Cardiac fibroblast (primary cell): ENCODE data around the gene CDKN2B.

Experiments
- DNase-seq, 2 donors: peaks; one replicate each; pipeline versions ENCODE4 v3.0.0 to v3.0.0-alpha.2; 2010; ENCODE audit warnings: low read depth in 2 of 2
- H3K4me3 ChIP-seq, 2 donors: replicated peaks in 1 of 2; 1 replicate in 1 of 2; 2 replicates in 1 of 2; pipeline ENCODE4 v1.5.1; 2011; ENCODE audit warnings: low read depth in 2 of 2, low read length in 2 of 2, mild to moderate bottlenecking in 2 of 2, moderate library complexity in 1 of 2
- CTCF ChIP-seq: IDR thresholded peaks from one replicate; pipeline ENCODE4 v1.5.1; 2011; ENCODE audit warnings: low read depth, mild to moderate bottlenecking, low read length, inconsistent platforms

CDKN2B gene

GRCh38 chr9:22028394-22028793 lies 19.3 kb upstream of the CDKN2B start:
- no peak for TF ChIP-seq CTCF
- H3K4me3 ChIP-seq = no peak overlapping the region
- DNase-seq = no peak

GRCh38 chr9:22026696-22027095 lies 17.6 kb upstream of the CDKN2B start:
- no peak overlapping the region for H3K4me3 ChIP-seq
- DNase-seq = no peak
- TF ChIP-seq CTCF = no peak

- TF ChIP-seq CTCF = no peak
- DNase-seq = no peak
- no peak overlapping the region for H3K4me3 ChIP-seq
Measured at GRCh38 chr9:22022396-22022795, 13.3 kb upstream of the CDKN2B start.

- peak; percentile 43 to 58 for DNase-seq
- no peak overlapping the region for H3K4me3 ChIP-seq
- TF ChIP-seq CTCF = no peak
Measured at GRCh38 chr9:22010866-22011625, 1.9 kb upstream of the CDKN2B start.

GRCh38 chr9:22009506-22009867 lies 382 bp upstream of the CDKN2B start:
- no peak for DNase-seq
- peak overlapping the region; percentile 22 to 89 for H3K4me3 ChIP-seq
- TF ChIP-seq CTCF = no peak

GRCh38 chr9:22008384-22008716 lies 755 bp downstream of the CDKN2B start:
- TF ChIP-seq CTCF = no peak
- DNase-seq = no peak
- peak overlapping the region; percentile 61 to 89 for H3K4me3 ChIP-seq
